NB4 (cell line): Measurements from ENCODE around the gene PDK2.

Source experiments
- DNase-seq: peaks from one replicate; pipeline ENCODE4 v3.0.0; 2010; ENCODE audit warnings: low read depth
- H3K4me3 ChIP-seq: one replicate; pipeline ENCODE4 v1.5.1; 2011; ENCODE audit warnings: mild to moderate bottlenecking, low read depth, low read length, moderate library complexity
- CTCF ChIP-seq: IDR thresholded peaks from one replicate; pipeline ENCODE4 v1.5.1; 2012; ENCODE audit warnings: low read depth, low read length
- MAX ChIP-seq: IDR thresholded peaks from 2 replicates; pipeline ENCODE4 v1.6.1; 2011; ENCODE audit warnings: low read depth, low read length
- MYC ChIP-seq: IDR thresholded peaks from 2 replicates; pipeline ENCODE4 v1.6.1; 2011; ENCODE audit warnings: low read depth, low read length
- POLR2A ChIP-seq: IDR thresholded peaks from 2 replicates; pipeline ENCODE4 v1.6.1; 2011; ENCODE audit warnings: mild to moderate bottlenecking; ENCODE audit not compliant: insufficient read length; ENCODE audit errors: extremely low read depth

The PDK2 gene

GRCh38 chr17:50123649-50124349 is 28.6 kb downstream of the PDK2 start:
- no peak overlapping the region for H3K4me3 ChIP-seq
- no peak for DNase-seq
- no peak for TF ChIP-seq CTCF
- no peak for TF ChIP-seq POLR2A
- TF ChIP-seq MAX = no peak

- TF ChIP-seq POLR2A (no peak), CTCF (no peak), MAX (no peak), MYC (no peak)
- no peak overlapping the region for H3K4me3 ChIP-seq
- no peak for DNase-seq
These were observed 30.4 kb downstream of the PDK2 start for GRCh38 chr17:50125420-50125997.

GRCh38 chr17:50127697-50128361 is 32.7 kb downstream of the PDK2 start:
- H3K4me3 ChIP-seq = no peak overlapping the region
- TF ChIP-seq MYC (peak; percentile 49; the same call in 1 of the 2 replicates), POLR2A (no peak)
- DNase-seq = peak; percentile 74

- no peak overlapping the region for H3K4me3 ChIP-seq
- no peak for TF ChIP-seq MAX
- TF ChIP-seq CTCF = no peak
- TF ChIP-seq MYC = no peak
- TF ChIP-seq POLR2A = no peak
- no peak for DNase-seq
These were observed 33.5 kb downstream of the PDK2 start for GRCh38 chr17:50128441-50129352.

GRCh38 chr17:50129353-50129727 is 34.2 kb downstream of the PDK2 start:
- no peak overlapping the region for H3K4me3 ChIP-seq
- no peak for TF ChIP-seq POLR2A
- TF ChIP-seq MAX = no peak
- no peak for TF ChIP-seq MYC
- TF ChIP-seq CTCF = no peak
- no peak for DNase-seq
